MM.1S (cell line): Measurements from ENCODE around the gene RAPGEF2.

Source experiments
- DNase-seq: peaks from one replicate; pipeline ENCODE4 v3.0.0-alpha.2; 2015
- H2AFZ ChIP-seq: fragments of 300-600 bp; sonication (generic); 2 replicates; pipeline ENCODE4 v1.6.0; 2016; ENCODE audit warnings: antibody characterized with exemption, low read length
- H3F3A ChIP-seq: fragments of 300-600 bp; sonication (generic); 2 replicates; pipeline ENCODE4 v1.6.1; 2016; ENCODE audit warnings: mild to moderate bottlenecking, antibody characterized with exemption, low read length, moderate library complexity, mixed read lengths; ENCODE audit not compliant: insufficient read depth
- H3K27ac ChIP-seq: fragments of 300-600 bp; sonication (generic); 2 replicates; pipeline ENCODE4 v1.5.1; 2016; ENCODE audit warnings: mild to moderate bottlenecking, low read length
- H3K27me3 ChIP-seq: fragments of 300-600 bp; sonication (generic); replicated peaks from 2 replicates; pipeline ENCODE4 v1.6.0; 2016; ENCODE audit warnings: low read length; ENCODE audit not compliant: insufficient read depth
- H3K36me3 ChIP-seq: fragments of 300-600 bp; sonication (generic); replicated peaks from 2 replicates; pipeline ENCODE4 v1.6.1; 2016; ENCODE audit warnings: mild to moderate bottlenecking, low read length, mixed read lengths; ENCODE audit not compliant: insufficient read depth
- H3K4me1 ChIP-seq: fragments of 300-600 bp; sonication (generic); 2 replicates; pipeline ENCODE4 v1.6.1; 2016; ENCODE audit warnings: low read length, mixed read lengths
- H3K4me2 ChIP-seq: fragments of 300-600 bp; sonication (generic); 2 replicates; pipeline ENCODE4 v1.6.0; 2016; ENCODE audit warnings: low read depth, low read length
- H3K4me3 ChIP-seq: fragments of 300-600 bp; sonication (generic); 2 replicates; pipeline ENCODE4 v1.5.1; 2016; ENCODE audit warnings: low read length, mixed read lengths
- H3K79me2 ChIP-seq: fragments of 300-600 bp; sonication (generic); 2 replicates; pipeline ENCODE4 v1.6.1; 2016; ENCODE audit warnings: mixed run types, low read length, mixed read lengths
- H3K9ac ChIP-seq: fragments of 300-600 bp; sonication (generic); 2 replicates; pipeline ENCODE4 v1.6.1; 2016; ENCODE audit warnings: low read length, mixed read lengths
- H3K9me2 ChIP-seq: fragments of 300-600 bp; sonication (generic); replicated peaks from 2 replicates; pipeline ENCODE4 v1.6.1; 2016; ENCODE audit warnings: mild to moderate bottlenecking, low read length, mixed read lengths; ENCODE audit not compliant: insufficient read depth
- H3K9me3 ChIP-seq: fragments of 300-600 bp; sonication (generic); replicated peaks from 2 replicates; pipeline ENCODE4 v1.6.1; 2016; ENCODE audit warnings: mild to moderate bottlenecking, low read length, mixed read lengths; ENCODE audit not compliant: insufficient read depth
- H4K20me1 ChIP-seq: fragments of 300-600 bp; sonication (generic); 2 replicates; pipeline ENCODE4 v1.6.1; 2016; ENCODE audit warnings: mild to moderate bottlenecking, low read length, moderate library complexity, mixed read lengths; ENCODE audit not compliant: insufficient read depth
- CTCF ChIP-seq: fragments of 300-600 bp; sonication (generic); IDR thresholded peaks from 2 replicates; pipeline ENCODE4 v1.5.1; 2016; ENCODE audit warnings: antibody characterized with exemption, low read length, mixed read lengths
- EZH2 ChIP-seq: fragments of 300-600 bp; sonication (generic); optimal IDR thresholded peaks from 2 replicates; pipeline ENCODE3; 2017; ENCODE audit warnings: low read depth, mild to moderate bottlenecking, antibody characterized with exemption, low read length, mixed read lengths
- EZH2phosphoT487 ChIP-seq: fragments of 300-600 bp; sonication (generic); IDR thresholded peaks from 2 replicates; pipeline ENCODE4 v1.6.1; 2018; ENCODE audit warnings: antibody characterized with exemption, low read length

The RAPGEF2 gene

GRCh38 chr4:159148441-159148840, 45.6 kb downstream of the RAPGEF2 start:
- Histone ChIP-seq H4K20me1 (no peaks in the 10 kb centered on the region), H3K27ac (no peak overlapping the region), H3K9me2 (no peaks in the 10 kb centered on the region), H3K9ac (no peak overlapping the region), H3K79me2 (peaks cover 26% of the 10 kb centered on the region), H3K4me3 (no peak overlapping the region), H3F3A (no peaks in the 10 kb centered on the region), H3K36me3 (no peaks in the 10 kb centered on the region), H3K4me2 (no peak overlapping the region), H3K9me3 (no peaks in the 10 kb centered on the region), H3K4me1 (peaks cover 19% of the 10 kb centered on the region), H3K27me3 (no peaks in the 10 kb centered on the region), H2AFZ (no peak overlapping the region)
- no peak for TF ChIP-seq EZH2phosphoT487
- no peak for TF ChIP-seq CTCF
- no peak for TF ChIP-seq EZH2
- no peak for DNase-seq

GRCh38 chr4:159149666-159150065, 46.8 kb downstream of the RAPGEF2 start:
- peaks cover 19% of the 10 kb centered on the region for H3K4me1 ChIP-seq
- no peak overlapping the region for H3K27ac ChIP-seq
- no peak overlapping the region for H3K9ac ChIP-seq
- no peaks in the 10 kb centered on the region for H3K27me3 ChIP-seq
- no peak overlapping the region for H2AFZ ChIP-seq
- no peaks in the 10 kb centered on the region for H3K9me3 ChIP-seq
- H3K4me3 ChIP-seq, result no peak overlapping the region
- H3K36me3 ChIP-seq, result no peaks in the 10 kb centered on the region
- no peaks in the 10 kb centered on the region for H3F3A ChIP-seq
- H4K20me1 ChIP-seq, result no peaks in the 10 kb centered on the region
- no peak overlapping the region for H3K4me2 ChIP-seq
- H3K79me2 ChIP-seq, result peaks cover 32% of the 10 kb centered on the region
- no peaks in the 10 kb centered on the region for H3K9me2 ChIP-seq
- DNase-seq, result no peak
- TF ChIP-seq CTCF, result no peak
- no peak for TF ChIP-seq EZH2
- no peak for TF ChIP-seq EZH2phosphoT487

- Histone ChIP-seq H3K27ac (peak overlapping the region; percentile 33; the same call in 1 of the 2 replicates), H3K4me3 (no peak overlapping the region), H2AFZ (no peak overlapping the region), H3K27me3 (no peaks in the 10 kb centered on the region), H3K9me2 (no peaks in the 10 kb centered on the region), H3K79me2 (peaks cover 36% of the 10 kb centered on the region), H4K20me1 (no peaks in the 10 kb centered on the region), H3F3A (no peaks in the 10 kb centered on the region), H3K4me1 (peaks cover 19% of the 10 kb centered on the region), H3K4me2 (peak overlapping the region; percentile 30), H3K9me3 (no peaks in the 10 kb centered on the region), H3K36me3 (no peaks in the 10 kb centered on the region), H3K9ac (no peak overlapping the region)
- peak; percentile 9 for DNase-seq
- TF ChIP-seq CTCF (no peak), EZH2phosphoT487 (no peak), EZH2 (no peak)
Observed at GRCh38 chr4:159150396-159150795, 47.5 kb downstream of the RAPGEF2 start.
